NCI-H2081 treated with DMSO at 0.1 percent for 48 hours (cell line): ENCODE results near the gene PAQR7.

Experiments used
- DNase-seq: peaks from one replicate; lab custom pipeline; 2025; lab: John Stamatoyannopoulos, UW

The PAQR7 gene

GRCh38 chr1:25873120-25873519 is 2.4 kb downstream of the PAQR7 start:
- no peak for DNase-seq

- DNase-seq: no peak
These were observed 2.8 kb downstream of the PAQR7 start for GRCh38 chr1:25872713-25873112.

DNA sequence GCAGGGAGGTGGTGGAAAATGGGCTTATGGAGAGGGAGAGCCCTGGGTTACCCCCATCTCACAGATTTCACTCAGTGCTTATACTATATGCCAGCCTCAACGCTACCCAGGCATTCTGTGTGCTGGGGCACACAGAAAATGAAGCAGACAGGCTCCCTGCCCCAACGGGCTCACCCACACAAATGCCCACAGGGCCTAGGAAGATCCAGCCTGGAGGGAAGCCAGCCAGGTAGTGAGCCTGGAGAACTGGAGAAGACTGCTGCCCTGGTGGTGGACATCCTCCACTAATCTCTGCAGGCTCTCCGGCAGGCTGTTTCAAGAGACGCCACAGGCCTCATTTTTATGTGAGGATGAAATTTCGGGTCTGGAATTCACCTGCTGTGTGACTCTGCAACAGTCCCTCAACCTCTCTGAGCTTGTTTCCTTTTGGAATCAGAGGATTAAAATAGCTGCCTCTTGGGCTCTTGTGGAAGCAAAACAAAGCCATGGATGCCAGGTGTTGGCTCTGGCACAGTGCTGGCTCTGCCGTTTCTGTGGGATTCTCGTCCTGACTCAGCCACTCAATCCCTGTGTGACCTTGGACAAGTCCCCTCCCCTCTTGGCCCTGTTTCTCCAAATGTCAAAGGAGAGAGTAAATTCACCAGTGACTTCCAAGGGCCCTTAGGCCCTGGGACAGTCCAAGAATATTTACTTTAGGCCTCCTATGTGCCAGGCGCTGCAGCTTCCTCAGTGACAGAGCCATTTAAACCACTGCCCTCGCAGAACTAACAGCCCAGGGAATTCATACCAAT is 3.6 kb downstream of the PAQR7 start:
- DNase-seq: no peak

- no peak for DNase-seq
These were observed 4.3 kb downstream of the PAQR7 start for GRCh38 chr1:25871086-25871703.

- no peak for DNase-seq
These were observed 4.9 kb downstream of the PAQR7 start for GRCh38 chr1:25870614-25871013.

- DNase-seq: no peak
These were observed 5.5 kb downstream of the PAQR7 start for GRCh38 chr1:25869909-25870606.

- no peak for DNase-seq
These were observed 8.1 kb downstream of the PAQR7 start for GRCh38 chr1:25867210-25867991.

DNA sequence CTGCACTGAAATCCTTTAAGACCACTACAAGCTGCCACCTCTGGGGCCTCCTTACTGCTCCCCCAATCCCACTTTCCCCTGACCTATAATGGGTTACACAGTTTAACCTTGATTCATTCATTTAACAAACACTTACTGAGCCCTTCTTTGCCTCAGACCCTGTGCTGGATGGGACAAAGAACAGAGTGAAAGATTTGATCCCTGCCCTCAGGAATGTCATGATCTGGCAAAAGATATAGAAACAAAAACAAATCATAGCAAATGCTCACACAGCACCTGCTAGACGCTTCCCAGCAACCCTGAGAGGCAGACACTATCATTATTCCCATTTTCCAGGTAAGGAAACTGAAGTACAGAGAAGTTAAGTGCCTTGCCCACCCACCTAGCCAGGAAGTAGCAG is 9.2 kb downstream of the PAQR7 start:
- no peak for DNase-seq

GRCh38 chr1:25864434-25864833 is 11.1 kb downstream of the PAQR7 start:
- no peak for DNase-seq

DNA sequence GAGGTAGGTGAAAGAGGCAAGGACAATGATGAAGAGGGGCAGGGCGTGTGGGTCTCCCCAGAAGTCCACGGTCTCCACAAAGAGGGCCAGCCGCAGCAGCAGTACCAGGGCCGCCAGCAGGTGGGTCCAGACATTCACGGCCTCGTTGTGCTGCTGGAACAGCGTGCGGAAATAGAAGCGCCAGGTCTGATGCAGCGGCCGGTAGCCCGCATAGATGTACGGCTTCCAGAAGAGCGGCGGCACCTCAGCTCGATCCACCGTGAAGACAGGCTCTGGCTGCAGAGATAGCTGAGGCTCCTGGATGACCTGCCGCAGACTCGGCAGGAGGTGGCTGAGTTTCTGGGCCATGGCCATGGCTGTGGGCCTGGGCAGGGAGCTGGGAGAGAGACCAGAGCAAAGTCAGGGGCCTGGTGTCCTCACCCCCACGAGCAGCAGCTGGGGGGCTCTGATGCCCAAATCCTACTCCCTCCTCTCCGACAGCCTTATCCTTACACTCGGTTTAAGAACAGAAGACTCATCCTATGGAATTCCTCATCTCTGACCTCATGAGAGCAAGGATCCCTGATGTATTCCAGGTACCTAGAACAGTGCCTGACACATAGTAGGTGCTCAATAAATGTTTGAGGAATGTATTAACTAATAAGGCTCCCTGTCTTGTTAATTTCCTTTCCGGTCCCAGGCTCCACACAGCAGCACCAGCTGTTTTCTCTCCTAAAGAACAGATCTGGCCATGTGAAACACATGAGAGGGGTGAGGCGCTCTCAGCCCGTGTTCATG is 11.8 kb downstream of the PAQR7 start:
- no peak for DNase-seq

DNA sequence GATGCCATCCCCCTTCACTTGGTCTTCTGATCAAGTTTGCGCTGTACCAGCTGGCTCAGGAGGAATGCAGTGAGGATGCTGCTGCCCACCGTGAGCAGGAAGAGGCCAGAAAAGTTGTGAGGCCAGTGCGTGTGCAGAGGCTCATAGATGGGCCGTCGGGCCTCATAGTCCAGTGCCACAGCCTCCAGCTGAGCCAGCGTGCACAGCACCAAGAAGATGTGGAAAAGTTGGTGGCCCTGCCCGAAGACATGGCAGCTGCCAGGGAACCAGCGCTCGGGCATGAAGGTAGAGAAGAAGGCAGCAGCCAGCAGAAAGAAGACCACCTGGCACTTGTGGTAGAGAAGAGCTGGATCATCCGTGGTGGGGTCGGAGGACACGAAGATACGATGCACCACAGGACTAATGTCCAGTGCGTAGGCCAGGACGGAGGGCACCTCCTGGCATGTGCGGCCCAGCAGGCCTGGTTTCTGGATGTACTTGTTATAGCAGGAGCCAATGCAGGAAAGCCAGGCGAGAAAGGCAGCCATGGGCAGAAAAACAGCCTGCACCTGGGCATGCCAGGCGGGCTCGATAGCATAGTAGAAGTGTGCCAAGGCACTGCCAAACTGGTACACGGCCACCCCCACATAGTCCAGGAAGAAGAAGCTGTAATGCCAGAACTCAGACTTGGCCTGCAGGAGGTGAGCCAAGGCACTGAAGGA is 12.6 kb downstream of the PAQR7 start:
- no peak for DNase-seq

DNA sequence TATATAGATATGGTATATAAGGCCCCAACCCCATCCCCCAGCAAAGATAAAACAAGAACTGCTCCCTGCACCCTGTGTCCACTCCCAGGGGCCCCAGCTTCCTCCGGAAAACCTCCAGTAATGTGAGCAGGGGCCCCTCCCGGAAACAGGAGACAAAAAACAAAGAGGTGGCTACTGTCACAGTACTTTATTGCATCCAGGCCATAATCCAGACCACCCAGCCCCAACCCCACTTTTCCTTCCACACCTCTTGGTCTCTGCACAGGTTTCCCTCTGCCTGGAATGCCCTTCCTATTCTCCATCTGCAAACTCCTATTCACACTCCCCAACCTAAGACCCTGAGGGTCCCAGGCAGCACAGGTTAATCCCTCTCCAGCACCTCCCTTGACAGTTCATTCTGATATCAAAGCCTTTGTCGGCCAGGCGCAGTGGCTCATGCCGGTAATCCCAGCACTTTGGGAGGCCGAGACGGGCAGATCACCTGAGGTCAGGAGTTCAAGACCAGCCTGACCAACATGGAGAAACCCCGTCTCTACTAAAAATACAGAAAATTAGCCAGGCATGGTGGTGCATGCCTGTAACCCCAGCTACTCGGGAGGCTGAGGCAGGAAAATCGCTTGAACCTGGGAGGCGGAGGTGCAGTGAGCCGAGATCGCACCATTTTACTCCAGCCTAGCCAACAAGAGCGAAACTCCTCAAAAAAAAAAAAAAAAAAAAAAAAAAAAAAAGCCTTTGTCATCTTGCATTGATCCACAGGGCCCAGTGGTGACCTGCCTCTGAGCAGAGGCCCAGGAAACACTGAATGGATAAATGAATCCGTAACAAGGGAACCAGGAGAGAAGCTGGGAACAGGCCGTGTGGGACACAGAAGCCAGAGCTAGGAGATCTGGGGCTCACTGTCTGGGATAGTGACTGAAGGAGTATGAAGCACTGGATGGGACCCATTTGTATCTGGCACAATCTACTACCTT is 13.9 kb downstream of the PAQR7 start:
- DNase-seq: no peak

GRCh38 chr1:25858906-25859789 is 16.4 kb downstream of the PAQR7 start, which contains the start of gene AUNIP:
Gene AUNIP (minus strand): TSS chr1:25859457. CDS start chr1:25859357, 100 bp downstream.
- peak; percentile 21 for DNase-seq

- DNase-seq: no peak
These were observed 17.0 kb downstream of the PAQR7 start for GRCh38 chr1:25858494-25858893.

- DNase-seq: no peak
These were observed 18.7 kb downstream of the PAQR7 start for GRCh38 chr1:25856856-25857255.

- DNase-seq: no peak
These were observed 21.0 kb downstream of the PAQR7 start for GRCh38 chr1:25854554-25854953.

DNA sequence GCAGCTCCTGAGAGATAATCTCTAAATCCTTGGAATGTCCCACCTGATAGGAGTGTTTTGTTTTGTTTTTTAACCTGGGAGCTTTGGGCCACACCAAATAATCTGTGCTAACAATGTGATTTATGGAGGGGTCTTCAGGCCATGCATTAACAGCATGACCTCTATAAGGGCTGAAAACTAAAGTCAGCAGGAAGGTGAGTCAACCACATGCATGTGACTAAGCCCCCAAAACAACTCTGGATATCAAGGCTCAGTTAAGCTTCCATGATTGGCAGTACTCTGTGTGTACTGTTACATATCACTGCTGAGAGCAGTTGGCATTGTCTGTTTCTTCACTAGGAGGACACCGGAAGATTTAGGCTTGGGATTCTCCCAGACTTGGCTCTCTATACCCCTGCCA is 27.0 kb downstream of the PAQR7 start:
- no peak for DNase-seq

- DNase-seq: no peak
These were observed 27.6 kb downstream of the PAQR7 start for GRCh38 chr1:25847929-25848328.

DNA sequence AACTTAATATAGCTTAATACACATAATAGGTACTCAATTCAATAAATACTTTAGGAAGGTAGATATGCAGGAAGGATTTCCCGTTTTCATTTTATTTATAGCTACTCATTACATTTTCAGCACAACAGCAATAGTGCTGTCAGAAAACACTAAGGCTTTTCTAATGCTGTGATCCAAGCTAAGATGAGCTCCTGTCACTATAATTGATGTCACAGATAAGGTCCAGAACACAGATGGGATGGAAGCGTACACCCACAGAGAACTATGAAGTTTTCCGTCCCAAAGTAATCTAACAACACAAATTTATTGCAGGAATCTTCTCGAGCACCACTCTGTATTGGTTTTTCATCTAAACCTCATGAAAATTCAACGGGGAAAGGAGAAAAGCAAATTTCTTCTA is 29.8 kb downstream of the PAQR7 start:
- DNase-seq: no peak
